ENCODE results near the gene MAP4K4.

MAP4K4 gene

GRCh38 chr2:101864426-101864825 is 166.9 kb downstream of the MAP4K4 start:
- DNase-seq (ENCODE audit: low read depth in 2 of 3, low spot score in 2 of 3) = no peak

DNA sequence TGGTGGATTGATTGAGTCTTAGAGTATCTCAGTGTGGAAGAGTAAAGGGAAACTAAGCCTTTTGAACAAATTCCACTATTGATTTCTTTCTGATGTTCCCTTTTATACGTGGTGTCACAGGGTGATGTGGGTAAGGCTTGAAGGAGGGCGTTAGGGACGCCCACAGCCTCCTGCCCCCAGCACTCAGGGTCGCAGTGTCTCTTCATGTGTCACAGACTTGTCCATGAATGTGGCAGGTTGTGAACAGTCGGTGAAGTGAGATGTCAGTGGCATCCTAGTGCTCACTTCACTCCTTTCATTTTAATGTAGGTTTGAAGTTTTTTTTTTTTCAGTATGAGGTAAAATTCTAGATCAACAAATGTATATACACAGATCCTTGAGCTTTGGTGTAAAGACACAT is 171.0 kb downstream of the MAP4K4 start:
- DNase-seq (ENCODE audit: low read depth in 2 of 3, low spot score in 2 of 3) = no peak

GRCh38 chr2:101869527-101869926 is 172.0 kb downstream of the MAP4K4 start:
- DNase-seq (ENCODE audit: low read depth in 2 of 3, low spot score in 2 of 3) = no peak

DNA sequence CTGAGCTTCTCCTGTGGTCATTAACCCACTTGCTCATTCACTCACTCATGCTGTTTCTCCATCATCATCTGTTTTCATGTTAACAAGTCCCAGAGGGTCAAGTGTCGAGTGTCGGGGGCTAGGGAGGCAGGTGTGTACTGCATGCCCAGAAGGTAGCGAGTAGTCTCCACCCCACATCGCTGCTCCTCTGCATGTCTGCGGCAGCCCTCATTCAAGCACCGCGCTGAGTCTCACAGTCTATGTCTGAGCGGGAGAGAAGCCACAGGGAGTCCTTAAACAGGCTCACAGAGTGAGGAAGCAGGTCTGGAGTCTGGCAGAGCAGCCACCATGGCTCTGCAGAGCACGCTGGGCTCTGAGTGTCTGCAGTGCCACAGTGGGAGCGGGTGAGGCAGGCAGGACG is 172.9 kb downstream of the MAP4K4 start:
- no peak for DNase-seq (ENCODE audit: low read depth in 2 of 3, low spot score in 2 of 3)

DNA sequence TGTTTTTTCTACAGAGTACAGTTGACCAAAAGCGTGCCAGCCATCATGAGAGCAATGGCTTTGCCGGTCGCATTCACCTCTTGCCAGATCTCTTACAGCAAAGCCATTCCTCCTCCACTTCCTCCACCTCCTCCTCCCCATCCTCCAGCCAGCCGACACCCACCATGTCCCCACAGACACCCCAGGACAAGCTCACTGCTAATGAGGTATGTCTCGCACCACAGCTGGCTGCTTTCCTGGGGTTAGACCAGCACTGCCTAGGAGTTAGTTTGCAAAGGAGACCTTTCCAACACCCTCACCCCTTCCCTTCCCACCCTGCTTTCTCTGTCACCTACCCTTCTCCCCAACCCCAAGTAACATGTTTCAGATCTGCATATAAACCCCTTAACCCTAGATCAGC is 174.0 kb downstream of the MAP4K4 start:
- no peak for DNase-seq (ENCODE audit: low read depth in 2 of 3, low spot score in 2 of 3)

DNA sequence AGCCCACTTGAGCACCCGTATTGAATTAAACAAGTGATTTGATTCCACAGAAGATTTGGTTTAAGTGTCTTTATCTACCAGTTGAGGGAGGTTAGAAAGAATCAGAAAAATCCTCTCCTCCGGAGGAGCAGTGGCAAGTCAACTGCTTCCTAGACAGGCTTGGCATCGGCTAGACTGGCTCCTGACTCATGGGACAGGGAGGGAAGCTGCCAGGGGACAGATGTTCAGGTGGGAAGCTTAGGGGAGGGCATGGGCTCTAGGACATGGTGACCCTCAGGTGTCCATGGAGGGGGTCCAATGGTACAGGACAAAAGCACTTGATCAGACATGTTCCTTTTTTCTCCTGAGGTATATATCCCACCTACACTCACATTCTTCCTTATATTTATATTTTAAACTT is 175.0 kb downstream of the MAP4K4 start:
- no peak for DNase-seq (ENCODE audit: low read depth in 2 of 3, low spot score in 2 of 3)

GRCh38 chr2:101873543-101873942 is 176.0 kb downstream of the MAP4K4 start:
- no peak for DNase-seq (ENCODE audit: low read depth in 2 of 3, low spot score in 2 of 3)

GRCh38 chr2:101874069-101874468 is 176.6 kb downstream of the MAP4K4 start:
- no peak for DNase-seq (ENCODE audit: low read depth in 2 of 3, low spot score in 2 of 3)

DNA sequence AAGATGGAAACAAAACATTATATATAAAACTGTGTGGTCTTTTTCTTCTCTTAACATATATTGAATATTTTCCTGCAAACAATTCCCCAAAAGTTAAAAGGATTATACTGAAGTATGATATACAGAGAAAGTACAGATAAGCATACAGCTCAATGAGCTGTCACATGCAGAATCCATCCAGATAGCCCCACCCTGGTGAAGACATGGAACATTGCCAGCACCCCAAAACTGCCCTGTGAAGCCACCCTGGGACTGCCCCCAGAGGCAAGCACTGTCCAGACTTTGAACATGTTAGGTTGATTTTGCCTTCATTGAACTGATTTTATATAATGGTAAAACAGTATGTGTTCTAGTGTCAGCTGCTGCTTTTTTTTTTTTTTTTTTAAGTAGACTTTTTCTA is 182.0 kb downstream of the MAP4K4 start:
- no peak for DNase-seq (ENCODE audit: low read depth in 2 of 3, low spot score in 2 of 3)

- no peak for DNase-seq (ENCODE audit: low read depth in 2 of 3, low spot score in 2 of 3)
Measured at GRCh38 chr2:101881131-101881530, 183.6 kb downstream of the MAP4K4 start.

DNA sequence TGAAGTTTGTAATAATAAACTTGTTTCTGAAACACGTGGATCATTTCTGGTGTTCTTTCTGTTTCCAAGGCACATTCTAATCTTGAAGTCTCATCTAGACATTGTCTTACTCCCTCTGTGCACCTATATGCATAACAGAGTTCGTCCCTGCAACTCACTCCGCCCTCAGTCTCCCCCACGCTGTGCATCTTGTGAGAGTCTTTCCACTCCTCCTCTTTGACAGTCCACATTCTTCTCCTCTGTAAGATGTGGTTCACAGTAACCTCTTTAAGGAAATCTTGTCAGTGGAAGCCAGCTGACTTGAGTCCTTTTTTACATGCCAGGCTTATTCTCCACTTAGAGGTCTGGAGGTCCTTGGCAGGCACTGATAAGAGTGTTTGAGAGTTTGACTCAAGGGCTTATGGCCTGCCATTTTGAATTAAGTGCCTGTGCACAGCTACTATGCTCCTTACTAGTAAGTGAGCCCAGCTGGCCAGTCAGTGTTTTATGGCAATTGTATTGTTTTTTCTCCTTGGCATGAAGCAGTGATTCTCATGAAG is 185.3 kb downstream of the MAP4K4 start:
- DNase-seq (ENCODE audit: low read depth in 2 of 3, low spot score in 2 of 3) = no peak

- no peak for DNase-seq (ENCODE audit: low read depth in 2 of 3, low spot score in 2 of 3)
Measured at GRCh38 chr2:101883860-101884259, 186.4 kb downstream of the MAP4K4 start.

- no peak for DNase-seq (ENCODE audit: low read depth in 2 of 3, low spot score in 2 of 3)
Measured at GRCh38 chr2:101884423-101884822, 186.9 kb downstream of the MAP4K4 start.

DNA sequence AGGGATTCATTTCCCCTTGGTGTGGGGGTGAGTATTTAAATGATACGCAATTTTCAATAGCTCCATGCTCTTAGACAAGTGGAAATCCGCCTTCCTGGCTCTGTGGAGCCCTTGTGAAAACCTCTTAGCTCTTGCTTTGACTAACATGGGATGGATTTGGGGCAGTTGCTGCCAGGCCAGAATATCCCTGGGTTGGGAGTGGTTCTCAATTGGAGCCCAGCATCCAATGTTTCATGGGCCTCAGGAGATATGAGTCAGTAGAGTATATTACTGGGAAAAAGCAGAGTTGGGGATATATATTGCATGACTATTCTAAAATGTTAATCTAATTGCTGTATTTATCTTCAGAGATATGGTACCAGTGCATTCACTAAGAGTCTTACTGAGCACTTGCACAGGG is 189.8 kb downstream of the MAP4K4 start:
- DNase-seq (ENCODE audit: low read depth in 2 of 3, low spot score in 2 of 3) = no peak

GRCh38 chr2:101889460-101890098 is 192.1 kb downstream of the MAP4K4 start:
- no peak for DNase-seq (ENCODE audit: low read depth in 2 of 3, low spot score in 2 of 3)

DNA sequence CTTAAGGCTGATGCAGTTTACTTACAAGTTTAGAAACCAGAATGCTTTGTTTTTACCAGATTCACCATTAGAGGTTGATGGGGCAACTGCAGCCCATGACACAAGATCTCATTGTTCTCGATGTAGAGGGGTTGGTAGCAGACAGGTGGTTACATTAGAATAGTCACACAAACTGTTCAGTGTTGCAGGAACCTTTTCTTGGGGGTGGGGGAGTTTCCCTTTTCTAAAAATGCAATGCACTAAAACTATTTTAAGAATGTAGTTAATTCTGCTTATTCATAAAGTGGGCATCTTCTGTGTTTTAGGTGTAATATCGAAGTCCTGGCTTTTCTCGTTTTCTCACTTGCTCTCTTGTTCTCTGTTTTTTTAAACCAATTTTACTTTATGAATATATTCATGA is 194.9 kb downstream of the MAP4K4 start:
- DNase-seq (ENCODE audit: low read depth in 2 of 3, low spot score in 2 of 3) = no peak

DNA sequence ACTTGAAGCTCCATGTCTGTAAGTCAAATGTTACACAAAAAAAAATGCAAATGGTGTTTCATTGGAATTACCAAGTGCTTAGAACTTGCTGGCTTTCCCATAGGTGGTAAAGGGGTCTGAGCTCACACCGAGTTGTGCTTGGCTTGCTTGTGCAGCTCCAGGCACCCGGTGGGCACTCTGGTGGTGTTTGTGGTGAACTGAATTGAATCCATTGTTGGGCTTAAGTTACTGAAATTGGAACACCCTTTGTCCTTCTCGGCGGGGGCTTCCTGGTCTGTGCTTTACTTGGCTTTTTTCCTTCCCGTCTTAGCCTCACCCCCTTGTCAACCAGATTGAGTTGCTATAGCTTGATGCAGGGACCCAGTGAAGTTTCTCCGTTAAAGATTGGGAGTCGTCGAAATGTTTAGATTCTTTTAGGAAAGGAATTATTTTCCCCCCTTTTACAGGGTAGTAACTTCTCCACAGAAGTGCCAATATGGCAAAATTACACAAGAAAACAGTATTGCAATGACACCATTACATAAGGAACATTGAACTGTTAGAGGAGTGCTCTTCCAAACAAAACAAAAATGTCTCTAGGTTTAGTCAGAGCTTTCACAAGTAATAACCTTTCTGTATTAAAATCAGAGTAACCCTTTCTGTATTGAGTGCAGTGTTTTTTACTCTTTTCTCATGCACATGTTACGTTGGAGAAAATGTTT is 196.3 kb downstream of the MAP4K4 start:
- no peak for DNase-seq (ENCODE audit: low read depth in 2 of 3, low spot score in 2 of 3)

- no peak for DNase-seq (ENCODE audit: low read depth in 2 of 3, low spot score in 2 of 3)
Measured at GRCh38 chr2:101895039-101895438, 197.5 kb downstream of the MAP4K4 start.

- DNase-seq (ENCODE audit: low read depth in 2 of 3, low spot score in 2 of 3) = no peak
Measured at GRCh38 chr2:101895819-101896322, 198.4 kb downstream of the MAP4K4 start.

- no peak for DNase-seq (ENCODE audit: low read depth in 2 of 3, low spot score in 2 of 3)
Measured at GRCh38 chr2:101897301-101897700, 199.8 kb downstream of the MAP4K4 start.

DNA sequence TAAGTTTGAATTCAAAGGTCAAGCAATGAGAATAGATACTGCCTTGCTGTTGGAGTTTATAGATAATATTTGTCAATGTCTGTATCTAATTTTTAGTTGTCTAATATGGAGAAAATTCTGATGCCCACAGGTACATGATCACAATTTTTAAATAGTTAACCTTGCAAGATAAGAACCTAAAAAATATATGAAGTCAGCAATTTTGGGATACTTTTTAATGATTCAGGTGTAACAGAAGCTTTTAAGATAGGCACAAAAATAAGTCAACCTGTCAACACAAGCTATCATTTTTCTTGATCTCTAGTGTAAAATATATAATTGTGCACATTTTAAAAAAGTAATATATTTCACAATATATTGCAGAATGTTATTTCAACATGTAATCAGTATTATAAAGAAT is 201.8 kb downstream of the MAP4K4 start:
- DNase-seq (ENCODE audit: low read depth in 2 of 3, low spot score in 2 of 3) = no peak

DNA sequence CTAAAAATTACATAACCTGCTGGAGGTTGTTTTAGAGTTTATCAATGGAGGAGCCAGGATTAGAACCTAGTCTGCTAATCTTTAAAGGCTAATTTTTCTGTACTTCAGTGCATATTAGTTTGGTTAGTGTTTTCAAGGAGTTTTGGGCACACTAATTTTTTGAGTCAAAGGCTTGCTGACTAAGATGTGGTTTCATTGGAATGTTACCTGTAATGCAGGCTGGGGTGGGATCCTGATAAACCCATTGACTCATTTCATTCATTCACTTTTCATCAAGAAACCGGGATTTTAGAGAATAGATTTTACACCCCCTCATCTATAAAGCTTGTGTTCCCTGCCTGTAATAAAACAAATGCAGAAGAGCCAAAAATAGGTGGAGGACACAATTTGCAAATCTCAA is 202.4 kb downstream of the MAP4K4 start:
- no peak for DNase-seq (ENCODE audit: low read depth in 2 of 3, low spot score in 2 of 3)

DNA sequence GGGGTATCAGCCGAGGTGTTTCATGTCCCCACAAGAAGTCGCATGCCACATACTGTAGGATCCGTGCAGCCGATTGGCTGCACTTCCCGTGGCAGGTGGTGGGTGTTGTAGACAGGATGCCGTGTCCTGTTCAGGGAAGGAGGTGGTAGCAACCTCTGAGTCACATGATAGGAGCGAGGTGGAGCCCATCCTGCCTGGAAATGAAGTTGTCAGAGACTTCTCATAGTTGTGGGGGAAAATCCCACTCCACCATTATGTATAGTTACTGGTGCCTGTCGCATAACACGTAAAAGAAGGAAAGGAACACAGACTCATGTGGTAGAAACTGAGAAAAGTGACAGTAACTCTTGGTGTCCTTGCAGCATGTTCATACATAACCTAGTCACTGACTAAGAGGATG is 202.9 kb downstream of the MAP4K4 start:
- DNase-seq (ENCODE audit: low read depth in 2 of 3, low spot score in 2 of 3) = peak in 1 of 3 experiments; percentile 6
